Suprapubic skin (tissue), 4 donors: ENCODE data around the gene ANKRD44. TPM values are rescaled to one million over a fixed set of nuclear protein-coding genes. Genes with fewer than 3 reads are reported as not detected.

Experiments used
- DNase-seq, 2 donors: peaks; one replicate each; pipeline ENCODE4 v3.0.0-alpha.2; 2019; ENCODE audit warnings: low spot score in 2 of 2
- H3K27ac ChIP-seq: fragments of 200-600 bp; sonication (generic); one replicate; pipeline ENCODE4 v1.5.1; 2019
- H3K27me3 ChIP-seq: fragments of 200-600 bp; sonication (generic); one replicate; pipeline ENCODE4 v1.5.1; 2019
- H3K36me3 ChIP-seq: fragments of 200-600 bp; sonication (generic); one replicate; pipeline ENCODE4 v1.5.1; 2019
- H3K4me1 ChIP-seq: fragments of 200-600 bp; sonication (generic); one replicate; pipeline ENCODE4 v1.5.1; 2019
- H3K4me3 ChIP-seq: fragments of 200-600 bp; sonication (generic); one replicate; pipeline ENCODE4 v1.5.1; 2019; ENCODE audit warnings: mild to moderate bottlenecking
- H3K9me3 ChIP-seq: fragments of 200-600 bp; sonication (generic); one replicate; pipeline ENCODE4 v1.5.1; 2019
- EP300 ChIP-seq: sonication (generic); formaldehyde crosslinking; IDR thresholded peaks from one replicate; pipeline ENCODE4 v1.6.1; 2017; ENCODE audit warnings: antibody characterized with exemption
- POLR2A ChIP-seq, 2 donors: fragments of 450-650 bp; IDR thresholded peaks; one replicate each; pipeline ENCODE4 v1.6.1; 2017; ENCODE audit warnings: antibody characterized with exemption in 2 of 2, mild to moderate bottlenecking in 2 of 2, moderate library complexity in 2 of 2
- POLR2AphosphoS5 ChIP-seq, 3 donors: sonication (generic); formaldehyde crosslinking; IDR thresholded peaks; one replicate each; pipeline ENCODE4 v1.6.1; 2017; ENCODE audit warnings: antibody characterized with exemption in 3 of 3
- WGBS: methylation state at CpG from one replicate; pipeline ENCODE4 v1.1.5; 2018; 5-methylcytosine and 5-hydroxymethylcytosine counted together
- total RNA-seq, 4 donors: library from RNA; depleted of rRNA; stranded (reverse); fragments of >200 nt; gene quantifications; one replicate each; pipeline ENCODE4 v1.1.0, GENCODE V29; 2016
- TF ChIP-seq, protein P1 (sequence below), 2 donors: fragments of 200-600 bp in 1 of 2; fragments of 450-650 bp in 1 of 2; sonication (generic) in 1 of 2; IDR thresholded peaks; one replicate each; pipeline ENCODE4 v1.5.1; 2016 to 2019; ENCODE audit warnings: antibody characterized with exemption in 2 of 2, mild to moderate bottlenecking in 1 of 2, moderate library complexity in 1 of 2

The ANKRD44 gene
- total RNA-seq, 4 donors from 2014 or later, result 6.3 to 34.4 (median 17.8) TPM

DNA sequence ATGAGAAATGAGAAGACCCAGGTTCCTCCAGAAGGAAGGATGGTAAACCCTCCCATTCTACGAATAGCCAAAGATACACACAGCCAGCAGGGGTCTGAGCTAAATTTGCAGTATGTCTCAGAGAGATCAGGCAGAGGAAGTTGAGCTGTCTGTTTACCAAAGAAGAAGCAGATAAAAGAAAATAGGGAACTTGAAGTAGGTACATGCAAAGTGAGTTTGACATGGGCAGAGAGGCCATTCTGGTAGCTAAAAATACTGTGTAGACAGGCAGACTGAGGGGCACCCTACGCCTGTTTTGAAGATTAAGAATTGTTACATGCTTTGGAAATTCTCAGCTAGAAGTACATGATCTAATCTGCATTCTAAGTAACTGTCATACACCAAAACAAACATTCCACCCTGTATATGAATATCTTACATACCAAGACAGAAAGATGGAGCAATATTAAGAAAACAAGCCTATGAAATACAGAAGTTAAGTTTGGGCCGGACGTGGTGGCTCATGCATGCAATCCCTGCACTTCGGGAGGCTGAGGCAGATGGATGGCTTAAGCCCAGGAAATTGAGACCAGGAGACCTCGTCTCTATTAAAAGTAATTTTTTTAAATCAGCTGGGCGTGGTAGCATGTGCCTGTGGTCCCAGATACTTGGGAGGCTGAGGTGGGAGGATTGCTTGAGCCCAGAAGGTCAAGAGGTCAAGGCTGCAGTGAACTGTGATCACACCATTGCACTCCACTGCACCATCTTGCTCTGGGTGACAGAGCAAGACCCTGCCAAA, 157.9 kb downstream of the ANKRD44 start:
- H3K4me1 ChIP-seq, result no peaks in the 10 kb centered on the region
- no peaks in the 10 kb centered on the region for H3K36me3 ChIP-seq
- TF ChIP-seq, protein P1, sequence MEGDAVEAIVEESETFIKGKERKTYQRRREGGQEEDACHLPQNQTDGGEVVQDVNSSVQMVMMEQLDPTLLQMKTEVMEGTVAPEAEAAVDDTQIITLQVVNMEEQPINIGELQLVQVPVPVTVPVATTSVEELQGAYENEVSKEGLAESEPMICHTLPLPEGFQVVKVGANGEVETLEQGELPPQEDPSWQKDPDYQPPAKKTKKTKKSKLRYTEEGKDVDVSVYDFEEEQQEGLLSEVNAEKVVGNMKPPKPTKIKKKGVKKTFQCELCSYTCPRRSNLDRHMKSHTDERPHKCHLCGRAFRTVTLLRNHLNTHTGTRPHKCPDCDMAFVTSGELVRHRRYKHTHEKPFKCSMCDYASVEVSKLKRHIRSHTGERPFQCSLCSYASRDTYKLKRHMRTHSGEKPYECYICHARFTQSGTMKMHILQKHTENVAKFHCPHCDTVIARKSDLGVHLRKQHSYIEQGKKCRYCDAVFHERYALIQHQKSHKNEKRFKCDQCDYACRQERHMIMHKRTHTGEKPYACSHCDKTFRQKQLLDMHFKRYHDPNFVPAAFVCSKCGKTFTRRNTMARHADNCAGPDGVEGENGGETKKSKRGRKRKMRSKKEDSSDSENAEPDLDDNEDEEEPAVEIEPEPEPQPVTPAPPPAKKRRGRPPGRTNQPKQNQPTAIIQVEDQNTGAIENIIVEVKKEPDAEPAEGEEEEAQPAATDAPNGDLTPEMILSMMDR (IDR thresholded peaks at IDR 0.05), result no peak
- TF ChIP-seq EP300, result no peak
- TF ChIP-seq POLR2AphosphoS5 (IDR thresholded peaks at IDR 0.05), result no peak
- TF ChIP-seq POLR2A (IDR thresholded peaks at IDR 0.05), result no peak
- peaks cover 5% of the 10 kb centered on the region for H3K9me3 ChIP-seq
- WGBS, result 78% methylated on average over 6 of the region's 7 CpGs
- no peak overlapping the region for H3K4me3 ChIP-seq
- DNase-seq, result no peak
- H3K27ac ChIP-seq, result no peak overlapping the region
- H3K27me3 ChIP-seq, result no peaks in the 10 kb centered on the region

DNA sequence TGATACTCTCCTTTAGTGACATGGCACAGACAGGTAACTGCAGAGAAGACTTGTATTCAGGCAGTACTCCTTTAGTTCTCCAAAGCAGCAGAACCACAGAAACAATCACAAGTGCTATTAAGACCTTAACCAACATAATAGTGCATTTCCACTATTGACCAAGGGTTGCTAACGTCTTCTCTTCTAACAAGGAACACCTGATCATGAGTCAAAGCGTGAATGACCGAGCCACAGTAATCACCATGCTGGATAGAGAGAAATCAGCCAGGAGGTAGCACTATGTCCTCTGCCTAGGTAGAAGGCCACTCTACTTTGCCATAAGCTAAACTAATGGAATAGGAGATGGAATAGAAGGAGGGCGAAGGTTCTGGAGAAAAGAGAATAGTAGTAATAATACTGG, 161.0 kb downstream of the ANKRD44 start:
- 94% methylated on average over 4 of the region's 4 CpGs for WGBS

DNA sequence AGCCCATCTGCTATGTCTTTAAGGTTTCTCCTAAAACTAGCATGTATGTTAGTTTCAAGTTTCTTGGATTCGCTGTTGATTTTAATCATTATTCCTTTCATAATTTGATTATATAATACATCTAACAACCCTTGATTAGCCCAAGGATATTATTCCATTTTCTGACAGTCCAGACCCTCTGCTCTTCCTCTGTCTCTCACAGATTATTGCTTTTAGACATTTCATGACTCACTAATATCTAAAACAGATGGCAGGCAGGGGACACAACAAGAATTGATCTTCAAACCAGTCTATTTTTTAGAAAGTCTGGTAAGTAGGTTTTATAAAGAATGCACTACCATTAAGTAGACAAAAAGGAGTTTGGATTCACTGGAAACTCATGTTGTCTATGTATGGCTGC, 162.2 kb downstream of the ANKRD44 start:
- H3K27ac ChIP-seq, result no peak overlapping the region
- no peaks in the 10 kb centered on the region for H3K27me3 ChIP-seq
- H3K4me3 ChIP-seq, result no peak overlapping the region
- TF ChIP-seq, protein P1 (IDR thresholded peaks at IDR 0.05), result no peak
- no peak for TF ChIP-seq EP300
- no peak for TF ChIP-seq POLR2A (IDR thresholded peaks at IDR 0.05)
- no peak for TF ChIP-seq POLR2AphosphoS5 (IDR thresholded peaks at IDR 0.05)
- DNase-seq, result no peak
- H3K36me3 ChIP-seq, result no peaks in the 10 kb centered on the region
- peaks cover 22% of the 10 kb centered on the region for H3K4me1 ChIP-seq
- H3K9me3 ChIP-seq, result no peaks in the 10 kb centered on the region
- 91% methylated on average over 1 of the region's 1 CpG for WGBS

More for the DNA sequence above, 161.0 kb downstream of the ANKRD44 start:
- H3K4me1 ChIP-seq, result peaks cover 16% of the 10 kb centered on the region
- no peaks in the 10 kb centered on the region for H3K9me3 ChIP-seq
- no peaks in the 10 kb centered on the region for H3K36me3 ChIP-seq
- H3K27ac ChIP-seq, result no peak overlapping the region
- H3K27me3 ChIP-seq, result no peaks in the 10 kb centered on the region
- H3K4me3 ChIP-seq, result no peak overlapping the region
- TF ChIP-seq EP300 (no peak), POLR2AphosphoS5 (IDR thresholded peaks at IDR 0.05) (no peak), POLR2A (IDR thresholded peaks at IDR 0.05) (no peak)
- no peak for DNase-seq

DNA sequence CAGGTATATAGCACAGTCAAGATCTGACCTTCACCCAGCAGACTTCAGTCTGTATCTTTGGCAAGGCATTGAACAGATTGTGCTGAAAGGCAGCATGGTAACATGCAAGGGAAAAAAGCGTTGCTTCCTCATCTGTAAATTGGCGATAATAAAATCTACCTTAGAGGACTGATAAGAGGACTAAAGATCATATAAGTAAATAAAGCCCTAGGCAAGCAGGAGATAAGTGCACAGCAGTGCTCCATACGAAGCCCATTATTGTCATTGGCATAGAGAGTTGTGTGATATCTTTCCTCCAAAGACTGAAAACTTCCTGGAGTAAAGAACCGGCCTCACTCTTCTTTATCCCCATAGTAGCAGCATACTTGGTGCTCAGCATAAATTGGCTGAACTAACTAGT, 162.6 kb downstream of the ANKRD44 start:
- H3K4me1 ChIP-seq, result peaks cover 22% of the 10 kb centered on the region
- 90% methylated on average over 4 of the region's 4 CpGs for WGBS

DNA sequence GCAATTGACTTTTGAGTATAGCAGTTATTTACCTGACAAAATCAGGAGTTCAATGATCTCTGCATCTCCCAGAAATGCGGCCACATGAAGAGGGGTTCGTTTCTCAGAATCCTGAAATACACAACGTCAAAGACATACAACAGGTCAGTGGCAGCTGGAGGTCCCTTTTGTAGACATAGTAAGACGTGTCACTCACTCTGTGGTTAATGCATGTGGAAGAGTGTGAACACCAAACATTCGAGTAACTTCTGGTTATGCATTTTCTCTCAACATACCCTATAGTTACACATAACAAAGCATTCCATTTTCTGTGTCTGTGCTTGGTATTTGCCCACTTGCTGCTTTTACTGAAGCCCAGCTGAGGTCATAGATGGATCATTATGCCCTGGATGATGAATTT, 163.6 kb downstream of the ANKRD44 start:
- no peaks in the 10 kb centered on the region for H3K27me3 ChIP-seq
- H3K27ac ChIP-seq, result no peak overlapping the region
- no peak overlapping the region for H3K4me3 ChIP-seq
- H3K9me3 ChIP-seq, result no peaks in the 10 kb centered on the region
- H3K36me3 ChIP-seq, result no peaks in the 10 kb centered on the region
- H3K4me1 ChIP-seq, result peaks cover 22% of the 10 kb centered on the region
- 72% methylated on average over 5 of the region's 5 CpGs for WGBS
- TF ChIP-seq POLR2A (IDR thresholded peaks at IDR 0.05) (no peak), EP300 (no peak), POLR2AphosphoS5 (IDR thresholded peaks at IDR 0.05) (no peak)
- TF ChIP-seq, protein P1 (IDR thresholded peaks at IDR 0.05), result no peak
- DNase-seq, result no peak

More for the DNA sequence above, 162.6 kb downstream of the ANKRD44 start:
- no peak for DNase-seq
- Histone ChIP-seq H3K9me3 (no peaks in the 10 kb centered on the region), H3K27me3 (no peaks in the 10 kb centered on the region), H3K36me3 (no peaks in the 10 kb centered on the region), H3K27ac (no peak overlapping the region), H3K4me3 (no peak overlapping the region)
- TF ChIP-seq EP300 (no peak), POLR2AphosphoS5 (IDR thresholded peaks at IDR 0.05) (no peak), POLR2A (IDR thresholded peaks at IDR 0.05) (no peak)
- TF ChIP-seq, protein P1 (IDR thresholded peaks at IDR 0.05), result no peak
